GM19099 (cell line): ENCODE data around the gene IMP4.

Experiments
- POLR2A ChIP-seq: IDR thresholded peaks from 3 replicates; pipeline ENCODE4 v1.6.1; 2011; ENCODE audit warnings: low read depth; ENCODE audit not compliant: insufficient read length; ENCODE audit errors: extremely low read depth

IMP4 gene

DNA sequence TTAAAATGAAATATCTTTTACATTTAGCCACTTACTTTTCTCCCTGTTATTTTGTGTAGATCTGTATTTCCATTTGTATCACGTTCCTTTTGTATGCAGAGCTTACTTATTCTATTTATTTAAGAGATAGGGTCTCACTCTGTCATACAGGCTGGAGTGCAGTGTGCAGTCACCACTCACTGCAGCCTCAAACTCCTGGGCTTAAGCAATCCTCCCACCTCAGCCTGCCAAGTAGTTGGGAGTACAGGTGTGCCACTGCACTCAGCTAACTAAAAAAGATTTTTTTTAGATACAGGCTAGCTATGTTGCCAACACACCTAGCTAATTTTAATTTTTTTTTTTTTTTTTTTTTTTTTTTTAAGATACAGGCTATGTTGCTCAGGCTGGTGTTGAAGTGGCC lies 24.0 kb downstream of the IMP4 start:
- TF ChIP-seq POLR2A, result no peak

DNA sequence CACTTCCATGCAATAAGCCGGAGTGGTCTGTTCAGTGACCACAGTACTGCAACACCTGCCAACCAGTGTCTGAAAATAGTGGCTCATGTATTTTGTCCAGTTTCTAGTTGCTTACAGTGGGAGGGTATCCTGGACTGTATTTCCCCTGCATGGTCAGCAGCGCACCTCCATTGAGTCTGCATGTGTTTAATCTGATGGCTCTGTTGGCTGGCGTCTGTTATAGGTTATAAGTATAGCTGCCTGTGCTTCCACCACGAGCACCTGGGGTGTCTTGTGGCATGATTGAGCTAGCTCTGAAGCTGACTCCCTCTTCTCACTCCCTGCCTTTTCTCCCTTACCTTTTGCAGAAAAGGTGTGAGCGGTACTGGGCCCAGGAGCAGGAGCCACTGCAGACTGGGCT lies 26.1 kb downstream of the IMP4 start:
- TF ChIP-seq POLR2A, result no peak

DNA sequence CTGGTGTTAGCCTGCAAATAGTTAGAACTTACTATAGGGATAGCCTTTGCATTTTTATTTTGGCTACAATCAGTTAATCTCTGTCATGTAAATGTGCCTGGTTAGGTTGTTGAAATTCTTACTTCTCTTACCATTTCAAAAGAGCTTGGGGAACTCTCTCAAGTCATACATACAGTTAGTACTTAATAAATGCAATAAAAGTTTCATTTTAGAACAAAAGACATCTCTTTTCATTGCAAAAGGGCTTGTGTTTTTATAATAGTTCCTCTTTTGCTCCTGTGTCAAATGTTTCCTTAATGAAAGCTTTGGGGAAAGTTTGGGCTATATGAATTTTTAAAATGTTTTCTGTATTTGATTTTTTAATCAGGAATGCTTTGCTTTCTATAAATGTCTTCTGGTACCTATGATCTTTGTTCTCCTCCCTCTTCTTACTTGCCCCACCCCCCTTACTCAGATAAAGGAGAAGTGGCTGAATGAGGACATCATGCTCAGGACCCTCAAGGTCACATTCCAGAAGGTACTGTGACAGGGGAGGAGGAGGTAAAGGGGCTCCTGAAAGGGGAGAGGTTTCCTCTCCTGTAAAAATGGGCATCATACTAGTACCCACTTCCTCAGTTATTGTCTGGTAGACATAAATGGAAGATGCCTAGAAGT lies 26.7 kb downstream of the IMP4 start:
- TF ChIP-seq POLR2A, result no peak

- TF ChIP-seq POLR2A, result no peak
Observed at GRCh38 chr2:130369965-130370341, 27.3 kb downstream of the IMP4 start.

DNA sequence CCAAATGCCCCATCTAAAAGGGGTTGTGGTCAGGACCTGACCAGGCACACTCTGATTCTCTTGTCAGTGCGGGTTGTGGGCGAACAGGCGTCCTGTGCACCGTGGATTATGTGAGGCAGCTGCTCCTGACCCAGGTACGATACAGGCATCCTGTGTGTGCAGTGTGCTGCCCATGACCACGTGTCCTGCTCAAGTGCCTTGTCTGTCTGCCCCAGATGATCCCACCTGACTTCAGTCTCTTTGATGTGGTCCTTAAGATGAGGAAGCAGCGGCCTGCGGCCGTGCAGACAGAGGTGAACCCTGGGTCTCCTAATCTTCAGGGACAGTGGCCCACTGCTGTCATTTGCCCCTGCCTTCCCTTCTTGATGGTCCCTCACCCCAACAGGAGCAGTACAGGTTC lies 27.8 kb downstream of the IMP4 start:
- TF ChIP-seq POLR2A, result no peak

DNA sequence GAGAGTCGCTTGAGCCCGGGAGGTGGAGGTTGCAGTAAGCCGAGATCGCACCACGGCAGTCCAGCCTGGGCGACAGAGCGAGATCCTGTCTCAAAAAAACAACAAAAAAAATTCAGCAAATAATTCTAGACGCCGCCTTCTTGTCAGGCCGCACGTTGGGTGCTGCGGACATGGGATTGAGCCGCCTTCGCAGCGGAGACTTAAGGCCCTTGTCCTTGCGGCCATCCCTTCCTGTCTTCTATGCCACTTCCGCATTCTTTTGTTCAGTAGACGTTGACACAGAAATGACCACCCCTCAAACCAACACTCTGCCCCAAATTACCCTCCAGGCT lies 29.0 kb downstream of the IMP4 start:
- TF ChIP-seq POLR2A, result no peak

DNA sequence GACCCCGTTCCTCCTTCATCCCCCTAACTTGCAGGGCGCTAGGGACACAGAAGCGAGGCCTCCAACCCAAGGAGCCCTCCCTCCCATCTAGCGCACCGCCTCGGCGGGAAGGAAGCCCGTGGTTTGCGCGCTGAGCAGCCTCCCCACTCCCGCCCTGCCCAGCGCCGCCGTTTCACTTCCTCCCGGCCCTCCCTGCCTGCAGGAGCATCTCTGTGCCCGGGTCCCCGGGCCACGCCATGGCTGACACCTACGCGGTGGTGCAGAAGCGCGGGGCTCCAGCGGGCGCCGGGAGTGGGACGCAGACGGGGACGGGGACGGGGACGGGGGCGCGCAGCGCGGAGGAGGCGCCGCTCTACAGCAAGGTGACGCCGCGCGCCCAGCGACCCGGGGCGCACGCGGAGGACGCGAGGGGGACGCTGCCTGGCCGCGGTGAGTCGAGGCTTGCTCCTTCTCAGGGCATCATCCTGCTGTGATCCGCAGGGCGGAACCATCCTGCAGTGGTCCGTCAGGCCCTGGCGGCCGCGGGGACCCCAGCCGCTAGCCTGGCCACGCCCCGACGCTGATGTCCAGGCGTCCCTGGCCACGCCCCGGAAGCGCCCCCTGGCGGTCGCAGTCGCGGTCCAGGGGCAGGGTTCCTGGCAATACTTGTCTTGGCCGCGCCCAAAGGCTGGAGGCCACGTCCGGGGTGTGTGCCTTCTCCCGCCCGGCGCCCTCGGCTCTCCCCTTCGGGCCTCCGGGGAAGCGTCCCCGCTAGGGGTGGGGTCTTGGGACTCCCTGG lies 29.5 kb downstream of the IMP4 start:
- TF ChIP-seq POLR2A, result peak; percentile 81

- no peak for TF ChIP-seq POLR2A
Observed at GRCh38 chr2:130372833-130373807, 30.4 kb downstream of the IMP4 start.

DNA sequence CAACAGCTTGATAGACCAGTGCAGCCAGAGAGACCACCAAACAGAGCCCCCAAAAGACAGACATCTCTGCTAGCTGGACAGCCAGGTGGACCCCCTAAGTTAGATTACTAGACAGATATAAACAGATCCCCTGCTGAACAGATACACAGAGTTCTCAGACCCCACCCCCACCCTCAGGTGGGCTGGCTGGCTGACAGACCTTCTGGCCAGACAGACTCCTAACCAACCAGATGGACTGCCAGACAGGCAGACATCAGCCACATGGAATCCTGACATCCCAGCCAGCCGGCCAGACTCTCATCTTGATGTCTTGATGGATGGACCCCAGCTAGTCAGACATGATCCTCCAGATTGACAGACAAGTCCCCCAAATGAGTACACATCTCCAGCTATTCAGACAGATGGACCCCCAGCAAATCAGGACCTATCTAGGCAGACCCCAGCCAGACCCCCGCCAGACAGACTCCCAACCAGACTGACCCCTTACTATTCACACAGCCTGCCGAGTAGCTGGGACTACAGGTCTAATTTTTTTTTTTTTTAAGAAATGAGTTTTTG lies 31.2 kb downstream of the IMP4 start:
- TF ChIP-seq POLR2A, result no peak

DNA sequence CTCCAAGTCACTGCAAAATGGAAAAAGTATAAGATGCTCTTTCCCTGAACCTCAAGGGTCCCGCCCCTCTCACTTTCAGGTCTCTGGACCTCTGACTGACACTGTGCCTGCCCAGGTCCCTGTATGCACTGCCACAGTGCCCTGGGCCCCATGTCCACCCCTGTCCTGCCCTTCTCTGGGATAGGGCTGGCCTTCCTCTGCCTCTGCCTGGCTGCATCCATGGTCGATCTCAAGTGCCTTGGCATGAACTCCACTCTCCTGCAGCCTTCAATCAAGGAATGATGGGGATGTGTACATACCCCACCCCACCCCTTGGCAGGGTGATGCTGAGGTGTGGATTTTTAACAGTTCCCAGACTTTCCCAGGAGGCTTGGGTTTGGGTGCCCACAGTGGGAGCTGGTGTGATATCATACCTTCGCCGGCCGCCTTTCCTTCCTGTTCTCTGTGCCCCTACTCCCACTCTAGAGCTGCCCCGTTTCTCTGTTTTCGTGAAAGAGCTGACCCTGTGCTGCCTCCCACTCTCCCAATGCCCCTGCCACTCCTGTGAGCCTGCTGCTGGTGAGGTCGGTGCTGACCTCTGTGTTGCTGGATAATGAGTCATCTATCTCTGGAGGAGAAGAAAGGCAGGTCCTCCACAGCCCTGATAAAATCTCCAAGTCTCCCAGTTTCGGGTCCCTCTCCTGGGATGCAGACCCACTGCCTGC lies 32.0 kb downstream of the IMP4 start:
- no peak for TF ChIP-seq POLR2A

DNA sequence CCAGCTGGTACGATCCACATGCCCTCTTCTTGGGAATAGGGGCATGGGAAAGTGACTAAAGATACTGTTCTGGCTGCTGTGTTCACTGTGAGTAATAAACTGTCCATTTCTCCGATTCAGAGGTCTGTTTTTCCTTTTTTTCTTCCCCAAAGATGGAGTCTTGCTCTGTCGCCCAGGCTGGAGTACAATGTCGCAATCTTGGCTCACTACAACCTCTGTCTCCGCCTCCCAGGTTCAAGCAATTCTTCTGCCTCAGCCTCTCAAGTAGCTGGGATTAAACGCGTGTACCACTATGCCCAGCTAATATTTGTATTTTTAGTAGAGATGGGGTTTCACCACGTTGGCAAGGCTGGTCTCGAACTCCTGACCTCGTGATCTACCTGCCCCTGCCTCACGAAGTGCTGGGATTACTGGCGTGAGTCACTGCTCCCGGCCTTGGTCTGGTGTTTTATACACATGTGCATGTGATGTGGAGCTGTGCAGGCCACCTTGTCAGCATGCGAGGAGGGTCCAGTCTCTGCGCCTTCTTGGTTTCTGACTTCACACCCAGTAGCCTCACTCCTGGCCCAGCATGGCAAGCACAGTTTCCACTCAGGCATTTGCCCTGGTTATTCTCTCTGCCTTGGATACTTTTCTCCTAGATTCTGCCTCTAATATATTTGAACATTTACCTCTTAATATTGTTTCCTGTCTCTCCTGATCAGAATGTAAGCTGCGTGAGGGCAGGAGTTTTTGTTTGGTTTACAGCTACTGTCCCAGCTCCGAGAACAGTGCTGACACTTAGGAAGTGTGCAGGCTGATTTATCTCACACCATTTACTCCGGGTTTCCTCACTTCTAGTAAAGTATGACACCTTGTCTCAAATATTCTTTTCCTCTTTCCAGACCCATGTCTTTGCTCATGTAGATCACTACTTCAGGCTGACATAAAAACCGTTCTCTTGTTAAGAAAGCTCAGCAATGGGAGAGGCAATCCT lies 32.9 kb downstream of the IMP4 start:
- no peak for TF ChIP-seq POLR2A

DNA sequence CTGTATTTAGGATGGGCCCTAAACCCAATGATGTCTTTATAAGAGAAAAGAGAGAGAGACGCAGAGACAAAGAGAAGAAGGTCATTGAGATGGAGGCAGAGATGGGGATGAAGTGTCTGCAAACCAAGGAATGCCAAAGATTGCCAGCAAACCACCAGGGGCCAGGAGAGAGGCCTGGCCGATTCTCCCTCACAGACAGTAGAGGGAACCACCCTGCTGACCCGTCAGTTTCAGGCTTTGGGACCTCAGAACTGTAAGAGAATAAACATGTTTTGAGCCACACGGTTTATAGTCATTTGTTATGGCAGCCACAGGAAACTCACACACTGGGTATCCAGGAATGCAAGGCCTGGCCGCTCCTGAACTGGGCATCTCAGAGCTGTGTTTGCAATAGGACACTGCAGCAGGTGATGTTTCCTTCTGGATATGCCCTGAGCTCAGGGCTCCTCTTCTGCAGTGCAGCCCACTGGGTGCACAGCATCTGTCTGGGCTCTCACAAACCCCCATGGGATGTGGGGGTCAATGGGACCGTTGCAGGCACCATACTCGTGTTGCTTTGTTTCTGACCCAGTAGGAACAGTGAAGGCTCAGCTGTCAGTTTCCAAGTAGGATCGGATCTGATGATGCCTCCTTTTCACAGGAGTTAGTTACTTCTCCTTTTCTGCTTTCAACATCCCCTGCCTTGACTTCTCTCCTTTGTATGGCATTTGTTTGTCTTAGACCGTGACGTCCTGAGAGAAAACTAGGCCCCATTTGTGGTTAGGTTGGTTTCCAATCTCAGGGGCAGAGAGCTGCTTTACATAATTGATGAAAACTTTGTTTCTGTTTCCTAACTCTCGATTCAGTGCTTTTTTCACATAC lies 34.0 kb downstream of the IMP4 start:
- peak; percentile 20 for TF ChIP-seq POLR2A

DNA sequence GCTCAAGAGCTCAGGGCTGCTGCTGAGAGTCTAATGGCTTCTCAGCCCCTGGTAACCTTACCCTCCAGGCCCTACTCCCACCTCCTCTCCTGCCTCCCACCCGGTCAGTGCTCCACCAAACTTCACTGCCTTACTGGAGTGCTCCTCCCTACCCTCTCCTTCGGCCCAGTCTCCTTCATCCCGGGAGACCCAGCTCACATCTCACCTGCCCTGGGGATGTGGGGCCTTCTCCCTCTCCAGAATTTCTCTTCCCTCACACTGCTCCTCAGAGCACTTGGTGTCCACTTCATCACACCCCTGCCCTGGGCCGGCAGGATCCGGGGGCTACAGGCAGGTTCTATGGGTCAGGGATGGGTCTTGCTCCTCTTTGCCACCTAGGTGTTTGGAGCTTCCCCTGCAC lies 34.8 kb downstream of the IMP4 start:
- no peak for TF ChIP-seq POLR2A

DNA sequence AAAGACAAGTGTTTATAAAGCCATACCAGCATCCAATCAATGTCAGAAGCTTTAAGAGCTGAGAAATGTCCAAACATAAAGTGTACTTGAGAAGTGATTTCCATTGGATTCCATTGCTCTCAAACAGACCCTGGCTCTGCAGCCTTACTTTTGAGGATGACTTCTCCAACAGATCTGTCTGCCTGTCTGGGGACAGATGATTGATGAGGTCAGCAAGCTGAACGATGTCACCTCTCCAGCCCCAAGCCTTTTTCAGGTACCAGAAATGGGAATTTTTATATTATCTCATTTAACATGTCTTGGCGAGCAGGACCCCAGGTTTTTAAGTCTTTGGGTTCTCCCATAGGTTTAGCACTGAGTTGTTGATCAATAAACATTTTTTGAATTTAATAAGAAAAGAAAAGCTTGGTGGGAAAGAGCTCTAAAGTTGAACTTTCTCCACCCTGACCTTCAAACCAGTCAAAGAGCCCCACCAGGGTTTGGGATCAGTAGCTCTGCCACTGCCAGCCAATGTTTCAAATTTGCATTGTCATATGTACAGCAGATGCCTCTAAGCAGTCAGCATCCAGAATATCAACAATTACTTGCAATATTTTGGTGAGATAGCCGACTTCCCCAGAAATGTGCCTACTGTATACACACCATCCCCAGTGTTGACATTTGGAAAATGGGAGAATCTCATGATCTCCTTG lies 35.7 kb downstream of the IMP4 start:
- TF ChIP-seq POLR2A, result no peak
